ENCODE data around the gene IFFO2.

IFFO2 gene

DNA sequence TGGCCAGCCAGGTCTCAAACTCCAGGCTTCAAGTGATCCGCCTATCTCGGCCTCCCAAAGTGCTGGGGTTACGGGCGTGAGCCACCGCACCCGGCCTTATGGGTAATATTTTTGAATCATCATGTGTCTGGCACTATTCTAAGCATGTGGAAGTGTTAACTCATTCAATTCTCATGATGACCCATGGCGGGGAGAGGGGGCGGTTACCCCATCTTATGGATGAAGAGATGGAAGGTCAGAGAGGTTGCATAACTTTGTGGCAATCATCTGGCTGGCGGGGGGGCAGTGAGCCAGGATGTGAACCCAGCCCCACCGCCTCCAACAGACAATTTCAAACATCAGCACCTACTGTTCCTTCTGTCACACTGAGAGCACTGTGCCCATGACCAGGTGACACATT, 85.5 kb downstream of the IFFO2 start:
- TF ChIP-seq CTCF (IDR thresholded peaks at IDR 0.05), result no peak

GRCh38 chr1:18869847-18870594, 86.5 kb downstream of the IFFO2 start:
- no peak for TF ChIP-seq CTCF (IDR thresholded peaks at IDR 0.05)

- no peak for TF ChIP-seq CTCF (IDR thresholded peaks at IDR 0.05)
These were observed 87.6 kb downstream of the IFFO2 start for GRCh38 chr1:18868801-18869424.

GRCh38 chr1:18868354-18868753, 88.1 kb downstream of the IFFO2 start:
- no peak for TF ChIP-seq CTCF (IDR thresholded peaks at IDR 0.05)

DNA sequence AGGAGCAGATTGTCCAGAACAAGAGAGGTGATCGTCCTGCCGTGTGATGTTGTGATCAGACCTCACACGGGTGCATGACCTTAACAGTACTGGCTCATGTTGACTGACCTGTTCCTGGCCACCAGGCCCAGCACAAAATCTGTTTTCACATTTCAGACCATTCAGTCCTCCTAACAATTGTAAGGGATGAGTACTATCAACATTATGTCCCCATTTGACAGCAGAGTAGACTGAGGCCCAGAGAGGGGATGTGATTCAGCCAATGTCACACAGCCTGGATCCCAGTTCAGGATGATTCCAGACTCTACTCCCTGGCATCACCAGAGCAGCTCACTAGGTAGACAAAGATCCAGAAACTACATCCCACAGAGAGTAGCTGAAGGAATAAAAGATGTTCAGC, 89.6 kb downstream of the IFFO2 start:
- no peak for TF ChIP-seq CTCF (IDR thresholded peaks at IDR 0.05)

DNA sequence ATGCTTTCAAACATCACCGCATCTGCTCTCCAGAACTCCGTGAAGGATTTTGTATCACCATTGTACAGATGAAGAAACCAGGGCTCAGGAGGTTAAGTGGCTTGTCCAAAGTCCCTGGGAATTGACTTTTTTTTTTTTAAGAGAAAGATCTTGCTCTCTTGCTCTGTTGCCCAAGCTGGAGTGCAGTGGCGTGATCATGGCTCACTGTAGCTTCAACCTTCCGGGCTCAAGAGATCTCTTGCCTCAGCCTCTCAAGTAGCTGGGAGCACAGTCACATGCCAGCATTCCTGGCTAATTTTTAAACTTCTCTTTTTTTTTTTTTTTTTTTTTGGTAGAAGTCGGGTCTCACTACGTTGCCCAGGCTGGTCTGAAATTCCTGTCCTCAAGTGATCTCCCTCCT, 90.2 kb downstream of the IFFO2 start:
- TF ChIP-seq CTCF (IDR thresholded peaks at IDR 0.05), result no peak

GRCh38 chr1:18865176-18865575, 91.3 kb downstream of the IFFO2 start:
- TF ChIP-seq CTCF (IDR thresholded peaks at IDR 0.05), result no peak

All from LNCAP (cell line).